Myocyte (in vitro differentiated cells): ENCODE measurements around the gene METTL15. TPM values are rescaled to one million over a fixed set of nuclear protein-coding genes. Genes with fewer than 3 reads are reported as not detected.
"Not testable (repeated sequence)": the region's sequence is repeated elsewhere in the genome, so short reads cannot be mapped to it uniquely, and the experiment has no call there.

Experiments
- DNase-seq: peaks from one replicate; pipeline ENCODE4 v3.0.0-alpha.2; 2012; ENCODE audit warnings: low read depth
- total RNA-seq: library from RNA; depleted of rRNA; stranded (reverse); fragments of >200 nt; gene quantifications from 2 replicates; pipeline ENCODE4 v1.2.3, GENCODE V29; 2014

METTL15 gene
- total RNA-seq, 1 donor from 2014 or later: 20.6 TPM

DNA sequence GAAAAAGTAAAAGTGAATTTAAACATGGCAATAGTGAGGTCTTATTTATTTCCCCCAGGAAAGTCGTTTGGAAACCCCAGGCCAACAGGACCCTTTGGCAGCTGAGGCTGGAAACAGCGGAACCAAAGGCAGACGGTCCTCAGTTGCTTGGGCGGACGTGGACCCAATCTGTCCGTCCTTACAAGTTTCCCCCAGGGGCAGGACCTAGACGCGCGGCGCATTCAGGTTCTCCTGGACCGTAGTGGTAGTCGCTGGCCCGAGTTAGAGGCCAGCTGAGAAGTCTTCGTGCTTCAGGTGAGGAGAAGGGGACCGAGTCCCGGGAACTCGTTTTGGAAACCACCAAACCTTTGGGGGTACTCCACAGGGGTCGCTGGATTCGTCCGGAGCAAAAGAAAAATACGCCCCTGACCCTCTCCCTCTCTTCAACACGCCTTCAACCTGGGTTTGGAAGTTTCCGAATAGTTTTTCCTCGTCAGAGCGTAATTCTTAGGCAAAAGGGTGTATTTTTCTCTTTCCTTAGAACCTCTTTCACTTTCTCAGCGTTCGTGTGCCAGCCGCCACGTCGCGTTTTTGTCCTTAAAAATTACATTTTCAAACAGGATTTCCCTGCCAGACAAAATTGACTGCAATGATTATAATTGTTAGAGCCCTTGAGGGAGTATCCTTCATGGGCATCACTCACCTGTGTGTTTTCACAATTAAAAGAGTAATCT lies 2.1 kb downstream of the METTL15 start:
- peak; percentile 86 for DNase-seq

GRCh38 chr11:28110821-28111200 lies 2.6 kb downstream of the METTL15 start:
- no peak for DNase-seq

- no peak for DNase-seq
These were observed 5.9 kb downstream of the METTL15 start for GRCh38 chr11:28114116-28114515.

DNA sequence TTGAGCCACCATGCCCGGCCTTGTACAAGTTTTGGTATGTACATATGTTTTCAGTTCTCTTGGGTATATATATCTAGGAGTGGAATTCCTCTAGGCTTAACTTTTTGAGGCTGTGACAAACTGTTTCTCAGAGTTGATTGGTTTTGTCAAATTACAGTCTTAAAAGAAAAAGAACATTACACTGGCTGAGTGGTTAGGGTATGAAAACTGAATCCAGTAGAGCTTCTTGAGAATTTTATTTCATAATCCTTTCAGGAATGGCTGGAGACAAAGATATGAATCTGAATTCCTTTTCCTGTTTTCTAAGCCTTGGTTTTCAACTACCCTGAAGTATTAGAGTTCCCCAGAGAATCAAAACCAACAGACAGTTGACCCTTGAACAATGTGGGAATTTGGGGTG lies 6.5 kb downstream of the METTL15 start:
- no peak for DNase-seq

- DNase-seq: no peak
These were observed 9.5 kb downstream of the METTL15 start for GRCh38 chr11:28117712-28118111.

- DNase-seq: no peak
These were observed 15.0 kb downstream of the METTL15 start for GRCh38 chr11:28123151-28123581.

GRCh38 chr11:28132548-28132947 lies 24.4 kb downstream of the METTL15 start:
- DNase-seq: no peak

- no peak for DNase-seq
These were observed 25.0 kb downstream of the METTL15 start for GRCh38 chr11:28133146-28133545.

DNA sequence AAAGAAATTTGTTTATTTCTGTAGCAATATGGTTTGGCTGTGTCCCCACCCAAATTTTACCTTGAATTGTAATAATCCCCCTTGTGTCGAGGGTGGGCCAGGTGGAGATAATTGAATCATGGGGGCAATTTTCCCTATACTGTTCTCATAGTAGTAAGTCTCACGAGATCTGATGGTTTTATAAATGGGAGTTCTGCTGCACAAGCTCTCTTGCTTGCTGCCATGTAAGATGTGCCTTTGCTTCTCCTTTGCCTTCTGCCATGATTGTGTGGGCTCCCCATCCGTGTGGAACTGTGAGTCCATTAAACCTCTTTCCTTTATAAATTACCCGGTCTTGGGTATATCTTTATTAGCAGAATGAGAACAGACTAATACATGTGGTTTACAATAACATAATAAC lies 28.0 kb downstream of the METTL15 start:
- not testable (repeated sequence) for DNase-seq

GRCh38 chr11:28137366-28137765 lies 29.2 kb downstream of the METTL15 start:
- no peak for DNase-seq

- DNase-seq: no peak
These were observed 29.6 kb downstream of the METTL15 start for GRCh38 chr11:28137832-28138231.

DNA sequence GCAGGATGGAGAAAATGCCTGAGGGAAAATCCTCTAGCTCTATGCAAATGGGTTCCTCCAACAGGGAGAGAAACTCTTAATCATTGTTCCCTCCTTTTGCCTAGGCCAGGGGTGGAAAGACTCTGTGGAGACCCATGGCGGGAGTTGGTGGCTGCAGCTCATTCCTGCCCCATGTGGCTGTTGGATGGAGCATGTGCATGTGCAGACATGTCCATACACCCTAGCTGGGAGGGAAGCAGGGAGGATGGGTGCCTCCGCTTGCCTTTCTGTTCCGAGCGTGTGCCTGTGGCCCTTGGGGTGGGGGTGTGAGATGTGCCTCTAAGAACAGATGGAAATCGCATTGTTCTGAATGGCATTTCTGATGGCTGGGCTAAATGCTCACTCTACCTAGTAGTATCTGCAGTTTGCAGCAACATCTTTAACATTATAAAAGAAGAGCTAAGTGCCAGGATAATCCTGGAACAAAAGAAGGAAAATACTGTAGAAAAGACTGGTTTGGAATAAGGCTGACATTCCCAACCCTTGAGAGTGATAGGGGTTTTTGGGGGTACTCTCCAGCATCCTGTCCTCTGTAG lies 31.7 kb downstream of the METTL15 start:
- DNase-seq: no peak

- no peak for DNase-seq
These were observed 32.7 kb downstream of the METTL15 start for GRCh38 chr11:28140689-28141455.

- DNase-seq: no peak
These were observed 34.5 kb downstream of the METTL15 start for GRCh38 chr11:28142724-28143123.

- DNase-seq: peak; percentile 59
These were observed 36.6 kb downstream of the METTL15 start for GRCh38 chr11:28144808-28145207.

- DNase-seq: peak; percentile 57
These were observed 38.0 kb downstream of the METTL15 start for GRCh38 chr11:28146123-28146751.

DNA sequence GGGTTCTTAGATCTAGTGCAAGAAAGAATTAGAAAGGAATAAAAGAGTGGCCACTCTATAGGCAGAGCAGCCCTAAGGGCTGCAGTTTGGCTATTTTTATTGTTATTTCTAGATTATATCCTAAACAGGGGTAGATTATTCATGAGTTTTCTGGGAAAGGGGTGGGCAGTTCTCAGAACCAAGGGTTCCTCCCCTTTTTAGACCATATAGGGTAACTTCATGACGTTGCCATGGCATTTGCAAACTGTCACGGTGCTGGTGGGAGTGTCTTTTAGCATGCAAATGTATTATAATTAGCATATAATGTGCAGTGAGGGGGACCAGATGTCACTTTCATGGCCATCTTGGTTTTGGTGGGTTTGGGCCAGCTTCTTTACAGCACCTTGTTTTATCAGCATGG lies 44.6 kb downstream of the METTL15 start:
- DNase-seq: no peak

GRCh38 chr11:28153586-28153985 lies 45.4 kb downstream of the METTL15 start:
- no peak for DNase-seq

DNA sequence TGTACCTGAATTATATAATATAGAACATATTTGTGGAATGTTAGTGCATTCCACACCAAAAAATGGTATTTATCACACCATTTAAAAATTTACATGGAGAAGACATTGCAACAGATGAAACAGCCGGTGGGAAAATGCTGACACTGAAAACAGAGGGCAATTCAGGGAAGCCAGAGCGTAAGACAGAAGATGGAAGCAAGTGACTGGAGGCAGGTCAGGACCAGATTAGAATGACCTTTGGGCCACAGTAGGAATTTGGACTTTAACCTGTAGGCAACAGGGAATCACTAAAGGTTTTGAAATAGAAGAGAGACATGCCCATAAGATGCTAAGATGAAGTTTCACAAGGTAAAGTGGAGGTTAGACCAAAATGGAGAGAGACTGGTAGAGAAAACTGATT lies 60.5 kb downstream of the METTL15 start:
- DNase-seq: no peak

GRCh38 chr11:28169816-28170215 lies 61.6 kb downstream of the METTL15 start:
- peak; percentile 80 for DNase-seq

- DNase-seq: no peak
These were observed 62.6 kb downstream of the METTL15 start for GRCh38 chr11:28170759-28171158.

GRCh38 chr11:28176351-28176750 lies 68.2 kb downstream of the METTL15 start:
- DNase-seq: no peak
